ENCODE measurements around the gene WDR93.

GRCh38 chr15:89641053-89641452 is 49.6 kb upstream of the WDR93 start:
- TF ChIP-seq CTCF (IDR thresholded peaks at IDR 0.05 in 4 of 5, conservative IDR thresholded peaks at IDR 0.05 in 1 of 5) (no peak), POLR2A (IDR thresholded peaks at IDR 0.05) (no peak)
